HEK293 (cell line): ENCODE measurements around the gene CCDC141.

ENCODE experiments used
- ATF2 ChIP-seq: fragments of 450-650 bp; formaldehyde crosslinking; IDR thresholded peaks from 2 replicates; pipeline ENCODE4 v1.5.1; 2016; ENCODE audit warnings: missing biosample characterization, missing genetic modification characterization, low read depth
- CTCF ChIP-seq: fragments of 450-650 bp; formaldehyde crosslinking; IDR thresholded peaks from 2 replicates; pipeline ENCODE4 v1.5.1; 2016; ENCODE audit warnings: missing biosample characterization, missing genetic modification characterization
- HIC1 ChIP-seq: fragments of 450-650 bp; formaldehyde crosslinking; IDR thresholded peaks from 2 replicates; pipeline ENCODE4 v1.5.1; 2016; ENCODE audit warnings: missing biosample characterization, missing genetic modification characterization
- MEIS1 ChIP-seq: sonication (generic); formaldehyde crosslinking; IDR thresholded peaks from 2 replicates; pipeline ENCODE4 v1.8.1; 2022; ENCODE audit warnings: missing genetic modification reagents, mild to moderate bottlenecking, borderline replicate concordance
- PRDM1 ChIP-seq: fragments of 450-650 bp; formaldehyde crosslinking; IDR thresholded peaks from 2 replicates; pipeline ENCODE4; 2016; ENCODE audit warnings: missing biosample characterization, missing genetic modification characterization
- REST ChIP-seq: fragments of 450-650 bp; formaldehyde crosslinking; IDR thresholded peaks from 2 replicates; pipeline ENCODE4 v1.5.1; 2016; ENCODE audit warnings: missing biosample characterization, missing genetic modification characterization
- SP3 ChIP-seq: fragments of 450-650 bp; formaldehyde crosslinking; IDR thresholded peaks from 2 replicates; pipeline ENCODE4 v1.5.1; 2016; ENCODE audit warnings: missing biosample characterization, missing genetic modification characterization
- TSHZ1 ChIP-seq: fragments of 450-650 bp; formaldehyde crosslinking; IDR thresholded peaks from 2 replicates; pipeline ENCODE4 v1.5.1; 2016; ENCODE audit warnings: missing biosample characterization, missing genetic modification characterization, borderline replicate concordance
- ZNF274 ChIP-seq, 2 experiments: fragments of 200-500 bp in 1 of 2; fragments of 450-650 bp in 1 of 2; sonication (Bioruptor generic) in 1 of 2; formaldehyde crosslinking in 1 of 2; IDR thresholded peaks; 2 replicates each; pipeline versions ENCODE4 v1.5.1 to v1.6.1; 2014 to 2016; ENCODE audit warnings: borderline replicate concordance in 1 of 2, inconsistent platforms in 1 of 2, low read length in 1 of 2, missing biosample characterization in 1 of 2, missing genetic modification characterization in 1 of 2
- ZNF292 ChIP-seq: fragments of 450-650 bp; formaldehyde crosslinking; IDR thresholded peaks from 2 replicates; pipeline ENCODE4 v1.5.1; 2016; ENCODE audit warnings: low read depth, missing biosample characterization, missing genetic modification characterization, borderline replicate concordance
- ZNF600 ChIP-seq: fragments of 450-650 bp; formaldehyde crosslinking; IDR thresholded peaks from 2 replicates; pipeline ENCODE4 v1.5.1; 2016; ENCODE audit warnings: missing biosample characterization, missing genetic modification characterization
- ZNF639 ChIP-seq: fragments of 450-650 bp; formaldehyde crosslinking; IDR thresholded peaks from 2 replicates; pipeline ENCODE4 v1.5.1; 2016; ENCODE audit warnings: missing biosample characterization, missing genetic modification characterization
- ZNF76 ChIP-seq: fragments of 450-650 bp; formaldehyde crosslinking; IDR thresholded peaks from 2 replicates; pipeline ENCODE4; 2016; ENCODE audit warnings: low read depth, missing biosample characterization, missing genetic modification characterization, borderline replicate concordance
- ZXDB ChIP-seq: fragments of 450-650 bp; formaldehyde crosslinking; IDR thresholded peaks from 2 replicates; pipeline ENCODE4 v1.5.1; 2016; ENCODE audit warnings: missing biosample characterization, missing genetic modification characterization

- TF ChIP-seq CTCF (tag by site-specific recombination) (no peak), TSHZ1 (no peak), ZNF292 (no peak), ZNF76 (tag by site-specific recombination) (no peak), ATF2 (tag by site-specific recombination) (no peak), ZNF274 (IDR thresholded peaks at IDR 0.05; ENCODE audit: low read length) (no peak), ZNF274 (tag by site-specific recombination; IDR thresholded peaks at IDR 0.05; ENCODE audit: borderline replicate concordance) (no peak), PRDM1 (tag by site-specific recombination) (no peak), ZNF639 (tag by site-specific recombination) (no peak), SP3 (tag by site-specific recombination) (no peak), REST (tag by site-specific recombination) (no peak), MEIS1 (CRISPR knock-in tag) (no peak), HIC1 (tag by site-specific recombination) (no peak), ZNF600 (tag by site-specific recombination) (no peak), ZXDB (tag by site-specific recombination) (no peak)
These were observed 163.9 kb downstream of the CCDC141 start for GRCh38 chr2:178886006-178886405.
